Activated CD8-positive, alpha-beta memory T cell treated with anti-CD3 and anti-CD28 coated beads, Interleukin-2, amount 10 ng/mL, durations not matched to agents 7 days and 5 days (primary cell): ENCODE results near the gene OTUB1. TPM values are rescaled to one million over a fixed set of nuclear protein-coding genes. Genes with fewer than 3 reads are reported as not detected.

ENCODE experiments used
- ATAC-seq: fragments of 150-1000 bp; cut with Tn5 transposase; one replicate; pipeline ENCODE4 v1.10.0; 2021; ENCODE audit warnings: moderate library complexity
- CTCF ChIA-PET: fragments of 350-600 bp; sonication (Branson Sonifier 250); formaldehyde crosslinking; loops from one replicate; lab custom pipeline; 2021; ENCODE audit warnings: antibody characterized with exemption; lab: Charles Lee
- DNase-seq: peaks from one replicate; pipeline ENCODE4 v3.0.0-alpha.2; 2020
- H3K27ac Mint-ChIP-seq: one replicate; pipeline ENCODE4 v1.8.0; 2021; ENCODE audit warnings: mild to moderate bottlenecking, mixed read lengths
- H3K27me3 Mint-ChIP-seq: one replicate; pipeline ENCODE4 v1.8.0; 2021; ENCODE audit warnings: mixed read lengths
- H3K36me3 Mint-ChIP-seq: one replicate; pipeline ENCODE4 v1.8.0; 2021; ENCODE audit warnings: mild to moderate bottlenecking, mixed read lengths
- H3K4me1 Mint-ChIP-seq: one replicate; pipeline ENCODE4 v1.8.0; 2021; ENCODE audit warnings: mixed read lengths
- H3K4me3 Mint-ChIP-seq: one replicate; pipeline ENCODE4 v1.8.0; 2021; ENCODE audit warnings: mild to moderate bottlenecking, moderate library complexity, mixed read lengths
- H3K9me3 Mint-ChIP-seq: one replicate; pipeline ENCODE4 v1.8.0; 2022; ENCODE audit warnings: low read depth, mixed read lengths
- total RNA-seq, 2 experiments: library from RNA; stranded (reverse); gene quantifications; one replicate each; pipeline ENCODE4 v1.2.3, GENCODE V29; 2021

OTUB1 gene
- total RNA-seq, 2 experiments from 2014 or later: 90.1 to 97.6 TPM

DNA sequence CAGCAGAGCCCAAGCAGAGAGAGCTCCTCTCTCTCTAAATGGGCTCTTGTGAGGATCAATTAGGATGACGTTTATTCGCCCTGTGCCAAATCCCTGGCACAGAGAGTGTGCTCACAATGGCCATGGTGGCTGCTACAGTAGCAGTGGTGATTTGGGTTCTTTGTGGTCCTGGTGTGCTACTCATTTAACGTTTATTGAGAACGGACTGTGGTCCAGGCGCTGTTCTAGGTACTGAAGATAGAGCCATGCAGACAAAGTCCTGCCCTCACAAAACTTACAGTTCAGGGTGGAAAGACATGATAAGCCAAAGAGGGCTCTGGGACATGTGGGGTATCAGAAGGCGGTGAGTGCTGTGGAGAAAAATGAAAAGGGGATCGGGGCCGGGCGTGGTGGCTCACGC is 5.3 kb downstream of the OTUB1 start:
- H3K36me3 Mint-ChIP-seq: peaks cover 35% of the 10 kb centered on the region
- DNase-seq (no peak), ATAC-seq (no peak)
- H3K9me3 Mint-ChIP-seq: no peaks in the 10 kb centered on the region
- H3K27ac Mint-ChIP-seq: no peak overlapping the region
- CTCF ChIA-PET: interaction anchor here (5.1 kb wide), 1 partner anchor 9 kb away, joined by 37 read pairs; no protein-coding TSS in a partner anchor
- no peaks in the 10 kb centered on the region for H3K27me3 Mint-ChIP-seq
- no peak overlapping the region for H3K4me3 Mint-ChIP-seq
- H3K4me1 Mint-ChIP-seq: peaks cover 19% of the 10 kb centered on the region

DNA sequence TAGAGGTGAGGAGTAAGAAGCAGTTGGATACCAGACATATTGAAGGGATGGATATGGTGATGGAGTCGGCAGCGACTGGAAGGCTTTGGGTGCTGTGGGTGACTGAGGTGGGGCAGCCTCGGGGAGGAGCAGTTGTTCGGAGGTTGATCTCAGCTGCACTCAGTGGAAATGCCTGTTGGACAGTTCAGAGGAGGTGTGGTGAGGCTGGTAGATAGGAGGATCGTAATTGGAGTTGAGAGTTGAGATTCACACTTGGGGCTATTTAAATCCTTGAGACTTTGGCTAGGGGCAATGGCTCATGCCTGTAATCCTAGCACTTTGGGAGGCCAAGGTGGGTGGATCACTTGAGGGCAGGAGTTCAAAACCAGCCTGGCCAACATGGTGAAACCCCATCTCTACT is 6.9 kb downstream of the OTUB1 start:
- CTCF ChIA-PET: no interaction called here
- Mint-ChIP-seq H3K4me1 (peaks cover 11% of the 10 kb centered on the region), H3K27ac (no peak overlapping the region), H3K4me3 (no peak overlapping the region), H3K36me3 (peaks cover 41% of the 10 kb centered on the region), H3K9me3 (no peaks in the 10 kb centered on the region), H3K27me3 (no peaks in the 10 kb centered on the region)
- ATAC-seq (no peak), DNase-seq (no peak)

DNA sequence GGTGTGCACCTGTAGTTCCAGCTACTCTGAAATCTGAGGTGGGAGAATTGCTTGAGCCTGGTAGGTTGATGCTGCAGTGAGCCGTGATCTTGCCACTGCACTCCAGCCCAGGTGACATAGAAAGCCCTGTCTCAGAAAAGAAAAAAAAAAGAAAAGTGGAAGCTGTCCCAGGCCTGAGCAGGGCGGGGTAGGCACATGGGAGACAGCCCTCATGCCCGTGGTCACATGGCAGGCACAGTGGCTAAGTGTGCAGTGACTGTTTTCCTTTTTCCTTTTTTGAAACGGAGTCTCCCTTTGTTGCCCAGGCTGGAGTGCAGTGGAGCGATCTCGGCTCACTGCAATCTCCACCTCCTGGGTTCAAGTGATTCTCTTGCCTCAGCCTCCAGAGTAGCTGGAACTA is 7.8 kb downstream of the OTUB1 start:
- ATAC-seq: no peak
- no peak for DNase-seq
- peaks cover 4% of the 10 kb centered on the region for H3K4me1 Mint-ChIP-seq
- no peaks in the 10 kb centered on the region for H3K27me3 Mint-ChIP-seq
- no peak overlapping the region for H3K4me3 Mint-ChIP-seq
- H3K36me3 Mint-ChIP-seq: peaks cover 38% of the 10 kb centered on the region
- CTCF ChIA-PET: no interaction called here
- no peaks in the 10 kb centered on the region for H3K9me3 Mint-ChIP-seq
- no peak overlapping the region for H3K27ac Mint-ChIP-seq

DNA sequence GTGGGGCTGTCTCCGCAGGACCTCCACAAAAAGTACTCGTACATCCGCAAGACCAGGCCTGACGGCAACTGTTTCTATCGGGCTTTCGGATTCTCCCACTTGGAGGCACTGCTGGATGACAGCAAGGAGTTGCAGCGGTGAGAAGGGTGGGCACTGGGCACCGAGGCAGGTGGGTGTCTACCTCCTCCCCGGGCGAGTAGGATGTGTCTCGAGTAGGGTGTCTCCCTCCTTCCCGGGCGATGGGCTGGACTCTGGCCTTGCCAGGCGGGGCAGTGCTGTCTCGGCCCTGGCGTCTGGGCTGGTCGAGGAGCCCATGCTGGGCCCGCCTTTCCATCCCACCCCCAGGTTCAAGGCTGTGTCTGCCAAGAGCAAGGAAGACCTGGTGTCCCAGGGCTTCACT is 10.3 kb downstream of the OTUB1 start:
- ATAC-seq (no peak), DNase-seq (no peak)
- Mint-ChIP-seq H3K27ac (no peak overlapping the region), H3K36me3 (peaks cover 22% of the 10 kb centered on the region), H3K4me3 (no peak overlapping the region), H3K4me1 (peaks cover 7% of the 10 kb centered on the region), H3K9me3 (no peaks in the 10 kb centered on the region), H3K27me3 (peaks cover 6% of the 10 kb centered on the region)
- CTCF ChIA-PET: no interaction called here

- ATAC-seq: no peak
- Mint-ChIP-seq H3K9me3 (no peaks in the 10 kb centered on the region), H3K36me3 (peaks cover 20% of the 10 kb centered on the region), H3K4me1 (peaks cover 5% of the 10 kb centered on the region), H3K27ac (no peak overlapping the region), H3K27me3 (peaks cover 6% of the 10 kb centered on the region), H3K4me3 (no peak overlapping the region)
- CTCF ChIA-PET: interaction anchor here (1.3 kb wide), 2 partner anchors 22 to 159 kb away, joined by 3 read pairs; partner anchors contain the start of gene COX8A
- no peak for DNase-seq
Observed at GRCh38 chr11:63997104-63997700, 11.0 kb downstream of the OTUB1 start.

GRCh38 chr11:63997801-63998337 is 11.6 kb downstream of the OTUB1 start:
- peaks cover 5% of the 10 kb centered on the region for H3K4me1 Mint-ChIP-seq
- no peak for ATAC-seq
- H3K36me3 Mint-ChIP-seq: peaks cover 19% of the 10 kb centered on the region
- CTCF ChIA-PET: interaction anchor here (0.9 to 1.3 kb wide), 3 partner anchors 23 to 160 kb away, joined by 3 read pairs; partner anchors contain the start of gene COX8A
- DNase-seq: no peak
- no peak overlapping the region for H3K27ac Mint-ChIP-seq
- no peaks in the 10 kb centered on the region for H3K9me3 Mint-ChIP-seq
- no peak overlapping the region for H3K4me3 Mint-ChIP-seq
- peaks cover 6% of the 10 kb centered on the region for H3K27me3 Mint-ChIP-seq

DNA sequence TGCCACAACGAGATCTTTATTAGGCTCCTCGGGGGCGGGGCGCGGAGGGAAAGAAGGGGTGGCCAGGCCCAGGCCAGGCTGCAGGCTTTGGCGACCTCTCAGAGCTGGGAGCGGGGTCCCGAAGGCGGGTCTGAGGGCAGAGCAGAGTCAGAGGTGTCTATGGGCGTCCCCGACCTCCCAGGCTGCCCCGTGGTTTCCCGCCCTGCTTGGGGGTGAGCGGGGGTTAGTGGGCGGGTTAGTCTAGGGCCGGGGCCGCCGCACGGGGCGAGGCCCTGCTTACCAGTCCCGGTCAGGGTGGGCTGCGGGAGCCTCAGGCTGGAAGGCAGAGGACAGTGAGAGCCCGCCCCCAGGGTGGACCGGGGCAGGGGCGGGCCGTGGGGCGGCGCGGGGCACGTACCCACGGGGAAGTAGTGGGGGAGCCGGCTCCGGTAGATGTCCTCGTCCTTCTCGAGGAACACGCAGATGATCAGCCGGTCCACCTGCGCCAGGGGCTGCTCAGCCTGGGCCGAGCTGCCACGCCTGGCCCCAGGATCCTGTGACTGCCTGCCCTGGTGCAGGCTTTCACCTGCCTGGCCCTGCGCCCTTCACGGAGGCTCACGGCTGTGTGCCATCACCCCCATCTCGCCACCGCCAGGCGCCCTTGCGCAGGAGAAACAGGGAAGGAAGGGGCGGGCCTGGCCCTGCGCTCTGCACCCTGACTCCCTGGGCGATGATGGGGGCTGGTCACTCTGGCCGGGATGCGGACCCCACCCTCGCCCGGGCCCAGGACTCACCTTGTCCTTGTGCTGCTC is 12.5 kb downstream of the OTUB1 start:
- peaks cover 5% of the 10 kb centered on the region for H3K4me1 Mint-ChIP-seq
- no peak for DNase-seq

DNA sequence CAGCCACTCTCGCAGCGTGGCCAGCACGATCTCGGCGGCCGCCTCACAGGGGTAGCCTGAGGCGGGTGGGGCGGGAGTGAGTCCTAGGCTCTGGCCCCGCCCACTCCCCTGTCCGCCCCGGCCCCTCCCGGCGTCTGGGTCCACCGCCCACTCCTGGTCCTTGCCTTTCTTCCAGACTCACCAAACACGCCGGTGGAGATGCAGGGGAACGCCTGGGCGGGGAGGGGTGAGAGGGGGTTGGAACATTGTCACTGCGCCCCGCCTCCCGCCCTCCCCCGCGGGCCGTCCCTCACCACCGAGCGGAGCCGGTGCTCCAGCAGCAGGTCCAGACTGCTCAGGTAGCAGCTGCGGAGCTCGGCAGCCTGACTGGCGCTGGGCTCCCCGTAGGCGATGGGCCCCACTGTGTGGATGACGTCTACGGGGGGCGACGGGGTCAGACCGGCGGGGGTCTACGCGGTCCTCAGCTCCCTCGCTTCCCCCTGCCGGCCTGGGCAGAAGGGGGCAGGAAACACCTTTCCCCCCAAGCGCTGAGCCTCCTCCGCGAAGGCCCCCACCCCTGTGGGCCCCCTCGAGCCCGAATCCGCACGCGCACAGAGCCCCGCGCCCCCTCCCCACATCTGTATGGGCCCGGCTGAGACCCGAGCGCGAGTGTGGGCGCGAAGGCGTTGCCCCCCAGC is 13.2 kb downstream of the OTUB1 start:
- Mint-ChIP-seq H3K9me3 (no peaks in the 10 kb centered on the region), H3K27ac (no peak overlapping the region), H3K4me3 (no peak overlapping the region), H3K36me3 (peaks cover 16% of the 10 kb centered on the region), H3K27me3 (peaks cover 6% of the 10 kb centered on the region), H3K4me1 (peaks cover 5% of the 10 kb centered on the region)
- CTCF ChIA-PET: interaction anchor here (0.6 to 4.6 kb wide), 32 partner anchors 9 to 305 kb away, joined by 3 to 123 read pairs (median 4); partner anchors contain the start of genes FKBP2 and OTUB1
- ATAC-seq (peak; percentile 50), DNase-seq (peak; percentile 56)

More for the DNA sequence above, 12.5 kb downstream of the OTUB1 start:
- CTCF ChIA-PET: interaction anchor here (0.9 to 4.6 kb wide), 13 partner anchors 9 to 305 kb away, joined by 3 to 123 read pairs (median 4); partner anchors contain the start of gene COX8A
- no peaks in the 10 kb centered on the region for H3K9me3 Mint-ChIP-seq
- no peak overlapping the region for H3K4me3 Mint-ChIP-seq
- H3K27ac Mint-ChIP-seq: no peak overlapping the region
- ATAC-seq: no peak
- H3K27me3 Mint-ChIP-seq: peaks cover 6% of the 10 kb centered on the region
- peaks cover 16% of the 10 kb centered on the region for H3K36me3 Mint-ChIP-seq

- no peaks in the 10 kb centered on the region for H3K9me3 Mint-ChIP-seq
- H3K4me1 Mint-ChIP-seq: peaks cover 5% of the 10 kb centered on the region
- CTCF ChIA-PET: interaction anchor here (0.6 to 4.6 kb wide), 43 partner anchors 9 to 317 kb away, joined by 3 to 123 read pairs (median 4); partner anchors contain the start of genes FKBP2, OTUB1, PRDX5 and TRMT112
- peaks cover 7% of the 10 kb centered on the region for H3K27me3 Mint-ChIP-seq
- DNase-seq (peak; percentile 77), ATAC-seq (peak; percentile 89)
- no peak overlapping the region for H3K4me3 Mint-ChIP-seq
- no peak overlapping the region for H3K27ac Mint-ChIP-seq
- H3K36me3 Mint-ChIP-seq: peaks cover 11% of the 10 kb centered on the region
Observed at GRCh38 chr11:64000026-64000739, 13.9 kb downstream of the OTUB1 start.

DNA sequence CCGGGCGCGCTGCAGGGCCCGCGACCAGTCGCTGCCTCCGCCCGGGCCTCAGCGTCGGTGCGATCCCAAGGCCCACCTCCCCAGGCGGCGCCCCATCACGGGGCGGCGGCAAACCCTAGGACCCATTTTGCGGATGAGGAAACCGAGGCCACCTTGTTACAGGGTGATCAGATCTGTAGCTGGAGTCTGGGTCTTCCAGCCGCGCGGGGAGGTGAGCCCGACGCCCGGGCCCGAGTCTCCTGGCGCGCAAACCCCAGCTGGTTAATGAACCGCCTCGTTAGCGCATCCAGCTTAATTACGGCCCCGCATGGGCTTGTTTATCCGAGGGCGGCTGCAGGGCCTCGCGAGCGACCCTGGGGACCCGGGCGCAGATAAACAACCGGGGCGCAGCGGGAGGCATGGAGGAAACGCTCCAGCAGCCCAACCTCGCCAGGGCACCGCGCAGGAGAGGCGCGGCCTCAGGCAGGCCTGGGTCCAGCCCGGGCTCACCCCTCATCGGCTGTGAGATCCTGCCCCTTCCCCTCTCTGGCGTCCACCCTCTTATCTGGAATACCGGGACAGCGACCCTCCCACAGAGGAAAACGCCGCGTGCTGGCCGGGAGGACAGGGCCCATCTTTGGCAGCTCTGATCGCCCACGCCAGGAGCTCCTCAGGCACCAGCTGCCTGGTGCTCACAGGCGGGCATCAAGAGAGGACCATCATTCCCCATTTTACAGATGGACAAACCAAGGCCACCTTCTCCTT is 14.7 kb downstream of the OTUB1 start:
- no peak overlapping the region for H3K4me3 Mint-ChIP-seq

GRCh38 chr11:64001484-64002420 is 15.5 kb downstream of the OTUB1 start:
- no peaks in the 10 kb centered on the region for H3K9me3 Mint-ChIP-seq
- peaks cover 18% of the 10 kb centered on the region for H3K27me3 Mint-ChIP-seq
- DNase-seq: no peak
- H3K36me3 Mint-ChIP-seq: peaks cover 10% of the 10 kb centered on the region
- CTCF ChIA-PET: interaction anchor here (0.5 to 4.6 kb wide), 22 partner anchors 12 to 316 kb away, joined by 3 to 123 read pairs (median 6); partner anchors contain the start of genes COX8A, PRDX5 and TRMT112
- ATAC-seq: no peak
- H3K27ac Mint-ChIP-seq: no peak overlapping the region
- H3K4me1 Mint-ChIP-seq: peaks cover 5% of the 10 kb centered on the region
- no peak overlapping the region for H3K4me3 Mint-ChIP-seq

More for the DNA sequence above, 14.7 kb downstream of the OTUB1 start:
- ATAC-seq: no peak
- no peak for DNase-seq
- Mint-ChIP-seq H3K36me3 (peaks cover 10% of the 10 kb centered on the region), H3K9me3 (no peaks in the 10 kb centered on the region), H3K4me1 (peaks cover 5% of the 10 kb centered on the region), H3K27ac (no peak overlapping the region), H3K27me3 (peaks cover 9% of the 10 kb centered on the region)
- CTCF ChIA-PET: interaction anchor here (0.5 to 4.6 kb wide), 37 partner anchors 12 to 1459 kb away, joined by 3 to 123 read pairs (median 4); partner anchors contain the start of genes FKBP2, OTUB1, PRDX5 and TRMT112
